Left ventricle myocardium inferior (tissue), 1 donor: Measurements from ENCODE around the gene PCSK7. TPM values are rescaled to one million over a fixed set of nuclear protein-coding genes. Genes with fewer than 3 reads are reported as not detected.

Experiments
- DNase-seq: peaks from one replicate; pipeline ENCODE4 v3.0.0-alpha.2; 2020
- H3K27ac ChIP-seq: fragments of 200-600 bp; replicated peaks from 2 replicates; pipeline ENCODE4 v1.8.0; 2021
- H3K27me3 ChIP-seq: fragments of 200-600 bp; 2 replicates; pipeline ENCODE4 v1.8.0; 2021; ENCODE audit warnings: low read depth
- H3K36me3 ChIP-seq: fragments of 200-600 bp; 2 replicates; pipeline ENCODE4 v1.8.0; 2021
- H3K4me1 ChIP-seq: fragments of 200-600 bp; 2 replicates; pipeline ENCODE4 v1.8.0; 2021
- H3K4me3 ChIP-seq: fragments of 200-600 bp; 2 replicates; pipeline ENCODE4 v1.8.0; 2021; ENCODE audit warnings: mild to moderate bottlenecking, moderate library complexity
- H3K9me3 ChIP-seq: fragments of 200-600 bp; replicated peaks from 2 replicates; pipeline ENCODE4 v1.8.0; 2021
- CTCF ChIP-seq: fragments of 200-600 bp; IDR thresholded peaks from 2 replicates; pipeline ENCODE4 v1.8.0; 2021; ENCODE audit warnings: antibody characterized with exemption, mild to moderate bottlenecking, borderline replicate concordance
- intact Hi-C: fragments of 100-400 bp; cut with micrococcal nuclease; formaldehyde crosslinking; loops from one replicate; pipeline ENCODE4 v1.11.0; 2022
- total RNA-seq: library from RNA; stranded (reverse); fragmentation: NEBNext Ultra II Directional; extraction: Animal tissue kit (Norgen Biotek cat#: 25700); gene quantifications from one replicate; pipeline ENCODE4 v1.2.1, GENCODE V29; 2021
- donor health status: DM: no; HTN: yes; CAD: no; lungs with severe emphysema.

PCSK7 gene
- total RNA-seq, 1 donor from 2014 or later = 24.0 TPM

GRCh38 chr11:117199053-117199915, 32.6 kb downstream of the PCSK7 start, which contains the start of gene TAGLN:
Gene TAGLN, plus strand, starts transcription at chr11:117199370. Its CDS starts 3,644 bp downstream, at chr11:117203014.
- no peak for TF ChIP-seq CTCF
- peaks cover 51% of the 10 kb centered on the region for H3K4me1 ChIP-seq
- H3K36me3 ChIP-seq = peaks cover 32% of the 10 kb centered on the region
- peak within 1 kb of the TSS; percentile 78 for H3K27ac ChIP-seq
- intact Hi-C loops = no loop called here
- DNase-seq = peak; percentile 77
- H3K4me3 ChIP-seq = peak within 1 kb of the TSS; percentile 58
- no peaks in the 10 kb centered on the region for H3K27me3 ChIP-seq
- H3K9me3 ChIP-seq = no peaks in the 10 kb centered on the region

GRCh38 chr11:117198613-117199012, 33.3 kb downstream of the PCSK7 start:
- Histone ChIP-seq H3K9me3 (no peaks in the 10 kb centered on the region), H3K27ac (peak overlapping the region; percentile 78), H3K27me3 (no peaks in the 10 kb centered on the region), H3K4me1 (peaks cover 44% of the 10 kb centered on the region), H3K4me3 (peak overlapping the region; percentile 58), H3K36me3 (peaks cover 32% of the 10 kb centered on the region)
- DNase-seq = no peak
- intact Hi-C loops = no loop called here
- no peak for TF ChIP-seq CTCF

- H3K4me3 ChIP-seq = peak overlapping the region; percentile 58
- H3K9me3 ChIP-seq = no peaks in the 10 kb centered on the region
- intact Hi-C loops = no loop called here
- peak; percentile 17 for DNase-seq
- H3K4me1 ChIP-seq = peaks cover 43% of the 10 kb centered on the region
- H3K27ac ChIP-seq = peak overlapping the region; percentile 78
- TF ChIP-seq CTCF = peak; percentile 43
- H3K36me3 ChIP-seq = peaks cover 35% of the 10 kb centered on the region
- no peaks in the 10 kb centered on the region for H3K27me3 ChIP-seq
Observed at GRCh38 chr11:117197516-117198456, 34.1 kb downstream of the PCSK7 start.

GRCh38 chr11:117197006-117197405, 34.9 kb downstream of the PCSK7 start:
- H3K27ac ChIP-seq = no peak overlapping the region
- H3K4me1 ChIP-seq = peaks cover 43% of the 10 kb centered on the region
- H3K4me3 ChIP-seq = no peak overlapping the region
- H3K9me3 ChIP-seq = no peaks in the 10 kb centered on the region
- peaks cover 43% of the 10 kb centered on the region for H3K36me3 ChIP-seq
- peak; percentile 4 for DNase-seq
- intact Hi-C loops = no loop called here
- H3K27me3 ChIP-seq = no peaks in the 10 kb centered on the region
- TF ChIP-seq CTCF = no peak

GRCh38 chr11:117195761-117196160, 36.1 kb downstream of the PCSK7 start:
- peak; percentile 9 for DNase-seq
- Histone ChIP-seq H3K36me3 (peaks cover 54% of the 10 kb centered on the region), H3K4me1 (peaks cover 32% of the 10 kb centered on the region), H3K27ac (no peak overlapping the region), H3K4me3 (no peak overlapping the region), H3K27me3 (no peaks in the 10 kb centered on the region), H3K9me3 (no peaks in the 10 kb centered on the region)
- intact Hi-C loops = no loop called here
- no peak for TF ChIP-seq CTCF
